HCT116 (cell line): ENCODE measurements around the gene ZNF853. TPM values are rescaled to one million over a fixed set of nuclear protein-coding genes. Genes with fewer than 3 reads are reported as not detected.

Source experiments
- ATAC-seq: fragments of 200-7000 bp; cut with Tn5 transposase; 2 replicates; pipeline ENCODE4 v1.9.1; 2020; ENCODE audit warnings: mild to moderate bottlenecking, moderate library complexity
- BruUV-seq: library from RNA; stranded (reverse); fragments of 400-500 nt; replicated peaks from 2 replicates; lab custom pipeline; 2021; lab: Mats Ljungman, UMichigan
- CTCF ChIA-PET: fragments of 300-600 bp; sonication (Branson Sonifier 250); formaldehyde crosslinking; loops from one replicate; lab custom pipeline; 2021; ENCODE audit warnings: antibody characterized with exemption; lab: Charles Lee
- POLR2A ChIA-PET: fragments of 300-600, 350-600 bp; sonication (Branson Sonifier 250); formaldehyde crosslinking; loops from one replicate; lab custom pipeline; 2021; ENCODE audit warnings: antibody characterized with exemption; lab: Charles Lee
- RAD21 ChIA-PET, 2 experiments: fragments of 300-600 bp; sonication (Branson Sonifier 250); formaldehyde crosslinking; loops; one replicate each; lab custom pipeline; 2023; ENCODE audit warnings: low total read pairs in 2 of 2; ENCODE audit not compliant: uncharacterized antibody in 2 of 2, unreplicated experiment in 2 of 2, low non-redundant PET in 1 of 2; lab: Charles Lee
- DNase-seq: peaks from one replicate; pipeline ENCODE4 v3.0.0-alpha.2; 2010; ENCODE audit warnings: low read depth, low spot score
- H2AFZ ChIP-seq: fragments of 200-600 bp; shearing (Covaris generic), sonication (generic); 2 replicates; pipeline ENCODE4 v1.6.1; 2017; ENCODE audit warnings: low read depth, mixed run types, mixed read lengths, antibody characterized with exemption, low read length; ENCODE audit not compliant: poor library complexity, severe bottlenecking
- H3K27ac ChIP-seq: 2 replicates; pipeline ENCODE4 v1.5.1; 2012; ENCODE audit warnings: low read depth, low read length
- H3K27me3 ChIP-seq: fragments of 200-600 bp; sonication (generic); 2 replicates; pipeline ENCODE4 v1.6.1; 2016; ENCODE audit warnings: mixed run types, low read length, mixed read lengths; ENCODE audit not compliant: insufficient read depth
- H3K36me3 ChIP-seq, 2 experiments: fragments of 200-500 bp in 1 of 2; fragments of 200-600 bp in 1 of 2; sonication (Bioruptor generic) in 1 of 2; sonication (generic) in 1 of 2; 2 replicates each; pipeline versions ENCODE4 v1.5.1 to v1.6.1; 2014 to 2016; ENCODE audit warnings: low read length in 2 of 2, inconsistent platforms in 1 of 2, mixed read lengths in 1 of 2, mixed run types in 1 of 2; ENCODE audit not compliant: insufficient read depth in 2 of 2, control insufficient read depth in 1 of 2
- H3K4me1 ChIP-seq, 2 experiments: fragments of 200-600 bp in 1 of 2; sonication (generic) in 1 of 2; 2 replicates each; pipeline versions ENCODE4 v1.5.1 to v1.6.1; 2012 to 2017; ENCODE audit warnings: low read length in 2 of 2, inconsistent platforms in 1 of 2, mild to moderate bottlenecking in 1 of 2, mixed read lengths in 1 of 2, mixed run types in 1 of 2, moderate library complexity in 1 of 2; ENCODE audit not compliant: insufficient read depth in 2 of 2, control insufficient read depth in 1 of 2
- H3K4me2 ChIP-seq: fragments of 200-600 bp; sonication (generic); 2 replicates; pipeline ENCODE4 v1.6.1; 2017; ENCODE audit warnings: mixed run types, low read length, mixed read lengths
- H3K4me3 ChIP-seq, 2 experiments: fragments of 200-600 bp in 1 of 2; sonication (generic) in 1 of 2; replicated peaks in 1 of 2; 2 replicates each; pipeline ENCODE4 v1.5.1; 2011 to 2016; ENCODE audit warnings: low read length in 2 of 2, control low read depth in 1 of 2, low read depth in 1 of 2, mild to moderate bottlenecking in 1 of 2, mixed read lengths in 1 of 2, mixed run types in 1 of 2
- H3K79me2 ChIP-seq: fragments of 200-600 bp; sonication (generic); 2 replicates; pipeline ENCODE4 v1.6.1; 2017; ENCODE audit warnings: mild to moderate bottlenecking, mixed run types, low read length, moderate library complexity, mixed read lengths; ENCODE audit not compliant: insufficient read depth
- H3K9ac ChIP-seq: fragments of 200-600 bp; sonication (generic); 2 replicates; pipeline ENCODE4 v1.6.1; 2016; ENCODE audit warnings: low read length, mixed read lengths
- H3K9me2 ChIP-seq: fragments of 200-600 bp; sonication (generic), shearing (Covaris generic); 2 replicates; pipeline ENCODE4 v1.6.1; 2017; ENCODE audit warnings: mixed run types, mild to moderate bottlenecking, moderate library complexity; ENCODE audit not compliant: insufficient read depth
- H3K9me3 ChIP-seq, 2 experiments: fragments of 200-500 bp in 1 of 2; fragments of 200-600 bp in 1 of 2; sonication (Bioruptor generic) in 1 of 2; sonication (generic) in 1 of 2; 2 replicates each; pipeline ENCODE4 v1.6.1; 2014 to 2017; ENCODE audit warnings: low read length in 2 of 2, mixed read lengths in 2 of 2, inconsistent platforms in 1 of 2, low read depth in 1 of 2, mild to moderate bottlenecking in 1 of 2, mixed run types in 1 of 2, moderate library complexity in 1 of 2; ENCODE audit not compliant: control insufficient read depth in 1 of 2, insufficient read depth in 1 of 2
- H4K20me1 ChIP-seq: fragments of 200-600 bp; sonication (generic), shearing (Covaris generic); 2 replicates; pipeline ENCODE4 v1.6.1; 2017; ENCODE audit warnings: mixed run types, mild to moderate bottlenecking, moderate library complexity; ENCODE audit not compliant: insufficient read depth
- CBX3 ChIP-seq: IDR thresholded peaks from 2 replicates; pipeline ENCODE4 v1.6.1; 2012; ENCODE audit warnings: low read depth
- CEBPB ChIP-seq: IDR thresholded peaks from 2 replicates; pipeline ENCODE4 v1.6.1; 2012; ENCODE audit warnings: low read depth
- CTCF ChIP-seq, 3 experiments: fragments of 200-600 bp in 1 of 3; sonication (generic) in 1 of 3; IDR thresholded peaks in 2 of 3; conservative IDR thresholded peaks in 1 of 3; 2 replicates each; pipeline ENCODE4 v1.5.1; 2012 to 2017; ENCODE audit warnings: low read depth in 2 of 3, low read length in 2 of 3, antibody characterized with exemption in 1 of 3, borderline replicate concordance in 1 of 3, control low read depth in 1 of 3, mild to moderate bottlenecking in 1 of 3, mixed read lengths in 1 of 3, mixed run types in 1 of 3, moderate library complexity in 1 of 3; ENCODE audit not compliant: insufficient read depth in 1 of 3
- ELF1 ChIP-seq: IDR thresholded peaks from 2 replicates; pipeline ENCODE4 v1.6.1; 2012; ENCODE audit warnings: low read depth, borderline replicate concordance
- FOSL1 ChIP-seq: IDR thresholded peaks from 2 replicates; pipeline ENCODE4 v1.6.1; 2012; ENCODE audit warnings: low read depth
- MAX ChIP-seq: IDR thresholded peaks from 2 replicates; pipeline ENCODE4 v1.6.1; 2012
- POLR2A ChIP-seq: IDR thresholded peaks from 2 replicates; pipeline ENCODE4 v1.7.0; 2011; ENCODE audit warnings: borderline replicate concordance; ENCODE audit not compliant: insufficient read depth, insufficient read length; ENCODE audit errors: extremely low read depth
- YY1 ChIP-seq: IDR thresholded peaks from 2 replicates; pipeline ENCODE4 v1.6.1; 2011; ENCODE audit warnings: low read length, low read depth, moderate library complexity, mild to moderate bottlenecking; ENCODE audit not compliant: insufficient replicate concordance; ENCODE audit errors: extremely low read depth
- ZBTB33 ChIP-seq: IDR thresholded peaks from 2 replicates; pipeline ENCODE4 v1.6.1; 2011; ENCODE audit warnings: mild to moderate bottlenecking, low read length, moderate library complexity; ENCODE audit not compliant: insufficient replicate concordance; ENCODE audit errors: extremely low read depth
- intact Hi-C: fragments of 100-400 bp; cut with micrococcal nuclease; formaldehyde crosslinking; loops from 2 replicates; pipeline ENCODE4 v1.10.0; 2022
- total RNA-seq: library from RNA; stranded (reverse); gene quantifications from one replicate; pipeline ENCODE4 v1.2.1, GENCODE V29; 2021; ENCODE audit not compliant: unreplicated experiment

Gene ZNF853
- total RNA-seq, 1 experiment from 2014 or later, result 0.05 TPM

GRCh38 chr7:6650086-6650485 lies 34.7 kb downstream of the ZNF853 start:
- Histone ChIP-seq H4K20me1 (no peaks in the 10 kb centered on the region), H3K9me2 (no peaks in the 10 kb centered on the region), H3K4me1 (no peaks in the 10 kb centered on the region), H3K27me3 (no peaks in the 10 kb centered on the region), H3K4me3 (no peak overlapping the region), H3K9me3 (no peaks in the 10 kb centered on the region; a peak in 1 of 4 replicates), H3K36me3 (peaks cover 6 to 51% of the 10 kb centered on the region in 2 experiments; a peak in 3 of 4 replicates), H3K9ac (no peak overlapping the region), H3K79me2 (peaks cover 6% of the 10 kb centered on the region; the same call in 1 of the 2 replicates), H3K27ac (no peak overlapping the region), H3K4me2 (no peak overlapping the region), H2AFZ (no peak overlapping the region)
- RAD21 ChIA-PET, result no interaction called here
- POLR2A ChIA-PET, result no interaction called here
- TF ChIP-seq FOSL1 (no peak), POLR2A (no peak), ZBTB33 (no peak), CEBPB (no peak), CBX3 (no peak), MAX (no peak), CTCF (IDR thresholded peaks at IDR 0.05 in 2 of 3, conservative IDR thresholded peaks at IDR 0.05 in 1 of 3; ENCODE audit: borderline replicate concordance in 1 of 3, insufficient read depth in 1 of 3, low read depth in 2 of 3, low read length in 2 of 3) (no peak), ELF1 (no peak), YY1 (no peak)
- intact Hi-C loops, result no loop called here
- ATAC-seq, result no peak
- DNase-seq, result no peak
- no TSS peak for BruUV-seq
- CTCF ChIA-PET, result no interaction called here
